ENCODE measurements around the gene SYT15B.
"Not testable (repeated sequence)": the region's sequence is repeated elsewhere in the genome, so short reads cannot be mapped to it uniquely, and the experiment has no call there.

SYT15B gene

DNA sequence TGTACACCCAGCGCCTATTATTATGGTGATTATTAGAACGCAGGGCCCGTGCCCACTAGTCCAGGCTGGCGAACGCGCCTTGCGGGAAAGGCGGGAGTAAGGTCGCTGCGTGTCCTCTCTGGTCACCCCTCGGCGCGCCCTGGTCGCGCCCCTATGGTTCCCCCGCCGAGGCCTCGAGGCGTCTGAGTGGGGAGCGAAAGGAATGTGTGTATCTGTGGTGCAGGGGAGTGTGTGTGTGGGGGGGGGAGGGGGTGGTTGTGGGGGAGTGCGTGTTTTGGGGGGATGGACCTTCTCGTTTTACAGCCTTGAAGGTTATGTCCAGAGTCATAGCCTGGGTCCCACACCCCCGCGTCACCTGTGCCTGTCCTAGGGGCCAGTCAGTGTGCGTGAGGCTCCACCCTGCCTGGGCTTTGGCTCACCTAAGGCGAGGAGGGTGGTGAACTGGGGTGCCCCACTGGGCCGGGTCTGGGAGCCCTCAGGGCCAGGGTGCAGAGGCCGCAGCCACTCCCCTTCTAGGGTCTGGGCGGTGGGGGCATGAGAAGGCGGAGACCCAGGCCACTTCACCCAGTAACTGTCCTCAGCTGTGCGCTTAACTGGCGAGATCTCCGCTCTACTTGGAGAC, at the start of gene SYT15B:
SYT15B (minus strand) TSS at position 39 of the 622 bp plus-strand sequence. CDS start 952 bp downstream, outside the sequence.
- DNase-seq, result not testable (repeated sequence)

DNA sequence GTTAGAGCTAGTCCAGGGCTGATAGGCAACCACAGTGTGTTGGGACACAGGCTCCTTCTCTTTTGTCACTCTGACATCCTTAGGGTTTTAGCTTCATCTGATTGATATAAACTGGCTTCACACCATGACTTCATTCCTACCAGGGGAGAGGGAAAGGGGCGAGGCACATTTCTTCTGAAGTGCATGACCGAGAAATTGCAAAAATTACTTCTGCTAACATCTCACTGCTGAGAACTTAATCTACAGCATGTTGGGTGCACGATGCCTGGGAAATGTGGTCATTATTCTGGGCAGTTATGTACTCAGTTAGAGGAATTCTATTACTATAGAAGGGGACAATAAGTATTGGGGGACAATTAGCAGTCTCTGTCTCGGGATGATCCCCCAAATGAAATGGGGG, 16.2 kb upstream of the SYT15B start:
- DNase-seq, result not testable (repeated sequence)

DNA sequence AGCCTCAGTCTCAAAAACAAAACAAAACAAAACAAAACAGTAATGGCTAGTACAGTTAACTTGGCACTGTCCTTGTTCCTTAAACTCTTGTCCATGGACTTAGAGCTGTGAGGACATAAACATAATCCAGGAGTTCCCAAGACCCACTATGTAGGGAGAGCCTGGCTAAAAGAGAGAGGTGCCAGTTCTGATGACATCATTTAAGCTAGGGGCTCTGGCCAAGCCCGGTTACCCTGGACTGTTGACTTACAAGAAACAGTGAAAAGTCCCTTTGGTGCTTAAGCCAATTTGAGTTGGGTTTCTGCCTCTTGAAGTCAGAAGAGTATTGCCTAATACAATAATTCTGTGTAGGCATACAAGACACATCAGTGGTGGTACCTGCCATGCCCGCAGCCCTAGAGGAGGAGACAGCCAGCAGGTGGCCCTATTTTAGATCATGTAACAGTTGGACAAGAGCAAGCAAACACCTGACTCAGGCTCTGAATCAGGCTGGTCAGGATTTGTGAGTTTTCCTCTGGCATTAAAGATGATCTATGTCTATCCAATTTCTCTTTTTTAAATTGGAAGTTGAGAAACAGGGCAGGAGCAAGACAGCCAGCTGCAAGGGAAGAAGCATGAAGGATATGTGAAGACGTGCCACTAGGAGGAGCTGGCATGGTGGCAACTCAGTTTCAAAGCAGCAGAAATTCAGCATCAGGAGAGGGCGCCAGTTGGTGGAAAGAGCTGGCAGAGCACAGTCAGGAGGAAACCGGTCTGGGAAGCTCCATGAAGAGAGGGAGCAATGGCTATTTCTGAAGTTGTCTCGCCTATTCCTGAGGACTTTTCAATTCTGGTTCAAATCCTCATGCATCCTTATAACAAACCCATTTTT, 12.2 kb upstream of the SYT15B start:
- peak in 23 of 51 donors; percentile 1 to 64 (median 36) for DNase-seq

DNA sequence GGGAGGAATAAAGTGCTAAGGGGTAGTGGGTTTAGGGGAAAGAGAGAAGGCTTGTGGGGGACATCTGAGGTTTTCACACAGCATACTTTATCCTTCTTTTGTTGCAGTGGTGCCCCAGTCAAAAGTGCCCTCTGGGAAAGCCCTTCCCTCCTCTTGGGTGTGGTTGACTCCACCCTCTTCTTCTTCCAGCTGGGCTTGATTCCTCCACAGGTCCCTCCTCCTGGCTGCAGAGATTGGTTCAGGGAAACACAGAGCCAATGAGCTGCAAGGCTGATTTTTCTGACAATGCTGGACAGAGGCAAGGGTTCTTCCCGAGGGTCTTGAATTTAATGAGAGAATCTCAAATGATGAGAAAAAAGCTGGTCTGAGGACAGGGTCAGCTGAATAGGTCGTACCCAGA, 7.4 kb upstream of the SYT15B start:
- not testable (repeated sequence) for DNase-seq

DNA sequence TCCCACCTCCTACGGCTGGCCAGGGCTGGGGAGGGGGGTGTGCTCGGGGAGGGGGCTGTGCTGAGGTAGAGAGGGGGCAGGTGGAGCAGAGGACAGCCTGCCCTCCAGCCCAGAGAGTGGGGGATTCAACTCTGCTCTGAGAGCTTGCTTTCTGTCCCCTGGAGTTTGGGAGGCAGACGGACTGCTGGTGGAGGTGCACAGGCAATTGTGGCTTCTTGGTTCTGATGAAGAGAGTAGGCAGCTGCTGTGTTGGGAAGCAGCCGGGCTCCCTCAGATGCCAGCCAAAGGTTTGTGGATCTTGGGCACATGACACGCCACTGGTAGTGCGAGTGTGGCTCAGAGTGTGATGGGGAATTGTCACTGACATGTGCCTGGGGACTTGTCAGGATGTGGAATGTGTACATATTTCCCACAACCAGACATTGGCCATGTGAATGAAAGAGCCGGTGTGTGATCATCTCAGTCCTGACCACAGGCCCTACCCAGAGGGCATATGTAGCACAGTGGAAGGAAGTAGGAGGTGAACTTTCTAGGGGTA, 5.3 kb upstream of the SYT15B start:
- DNase-seq, result not testable (repeated sequence)

DNA sequence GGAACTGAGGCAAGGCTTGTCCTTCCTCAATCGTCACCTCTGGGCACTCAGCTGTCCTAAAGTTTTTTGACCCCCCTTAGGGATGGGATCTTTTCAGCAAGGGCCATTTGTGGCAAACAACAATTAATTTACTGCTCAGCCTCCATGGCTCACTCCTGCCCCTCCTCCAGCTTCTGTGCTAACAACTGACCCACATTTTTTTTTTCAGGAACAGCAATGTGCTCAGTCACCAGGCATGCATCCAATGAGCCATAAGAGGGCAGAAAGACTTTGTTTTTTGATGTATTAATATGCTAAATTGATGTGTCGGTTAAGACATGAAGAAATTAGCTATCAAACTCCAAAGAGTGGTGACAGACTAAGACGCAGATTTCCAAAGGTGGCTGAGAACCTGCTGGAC, 4.7 kb upstream of the SYT15B start:
- peak in 1 of 51 donors; percentile 2 for DNase-seq

DNA sequence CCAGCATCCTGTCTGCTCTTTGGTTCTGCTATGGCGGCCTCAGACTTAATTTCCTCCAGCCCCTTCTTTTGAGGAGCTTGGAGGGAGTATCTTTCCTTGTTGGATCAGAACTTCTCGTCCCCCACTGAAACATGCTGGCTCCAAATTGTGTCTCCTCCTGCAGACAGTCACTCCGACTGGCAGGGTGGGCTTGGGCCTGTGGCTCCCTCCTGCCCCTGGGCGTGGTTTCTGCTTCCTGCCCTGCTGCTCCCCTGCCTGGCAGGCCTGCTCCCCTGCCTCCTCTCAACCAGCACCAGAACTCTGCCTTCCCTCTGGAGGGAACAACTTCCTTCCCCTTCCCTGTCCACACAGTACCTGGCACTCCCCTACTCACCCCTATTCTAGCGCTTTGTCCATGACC, 3.8 kb upstream of the SYT15B start:
- DNase-seq, result not testable (repeated sequence)

DNA sequence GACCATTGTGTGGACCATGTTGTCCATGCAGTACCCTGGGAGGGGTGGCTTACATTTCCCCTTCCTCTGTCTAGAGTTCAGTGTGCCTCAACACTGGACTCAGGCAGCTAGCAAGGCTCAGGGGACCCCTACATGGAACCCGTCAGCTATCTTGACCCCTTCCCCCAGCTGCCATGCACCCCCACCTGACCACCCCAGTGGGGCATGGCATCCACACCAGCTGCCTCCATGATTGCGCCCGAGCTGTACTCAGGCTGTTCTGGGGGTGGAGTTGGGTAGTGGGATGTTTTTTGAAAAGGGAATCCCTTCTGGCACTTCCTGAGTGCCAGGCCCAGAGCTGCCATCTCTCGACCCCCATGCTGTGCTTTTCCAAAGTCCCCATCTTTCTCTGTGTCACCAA, 1.8 kb upstream of the SYT15B start:
- not testable (repeated sequence) for DNase-seq

DNA sequence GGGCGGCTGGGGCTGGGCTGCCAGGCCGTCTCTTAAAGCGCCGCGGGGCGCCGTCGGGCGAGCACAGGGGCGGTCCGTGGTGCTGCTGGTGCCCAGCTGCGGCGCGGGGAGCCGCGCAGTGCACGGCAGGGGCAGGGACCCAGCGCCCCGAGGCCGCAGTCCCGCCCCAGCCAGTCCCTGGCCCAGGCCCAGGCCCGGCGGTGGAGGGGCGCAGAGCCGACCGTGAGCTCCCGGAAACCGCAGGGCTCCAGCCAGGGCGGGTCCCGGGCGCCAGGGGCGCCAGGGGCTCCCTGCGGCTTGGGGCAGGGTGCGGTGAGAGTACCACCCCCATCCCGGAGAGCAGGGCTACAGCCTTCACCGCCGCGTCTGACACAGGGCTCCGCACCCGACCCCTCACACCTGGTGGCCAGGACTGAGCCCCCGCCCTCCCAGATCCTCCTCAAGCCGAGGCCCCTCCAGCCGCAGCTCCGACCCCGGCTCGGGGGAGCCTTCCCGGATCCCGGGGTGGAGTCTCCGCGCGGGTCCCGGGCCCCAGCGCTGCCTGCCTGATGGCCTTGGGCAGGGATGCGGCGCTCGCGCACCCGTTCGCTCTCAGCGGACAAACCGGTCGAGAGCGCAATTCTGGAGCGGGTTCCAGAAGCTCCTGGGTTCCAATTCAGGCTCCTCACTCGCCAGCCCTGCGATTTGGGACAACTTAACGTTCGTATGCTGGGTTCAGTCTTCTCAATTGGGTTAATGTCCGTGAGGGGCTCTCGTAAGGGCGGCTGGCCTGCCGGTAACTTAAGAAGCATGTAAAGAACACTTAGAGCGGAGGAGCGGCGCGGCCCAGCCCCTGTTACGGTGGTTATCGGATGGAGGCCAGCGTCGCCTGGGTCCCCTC, 478 bp downstream of the SYT15B start:
- DNase-seq, result not testable (repeated sequence)

DNA sequence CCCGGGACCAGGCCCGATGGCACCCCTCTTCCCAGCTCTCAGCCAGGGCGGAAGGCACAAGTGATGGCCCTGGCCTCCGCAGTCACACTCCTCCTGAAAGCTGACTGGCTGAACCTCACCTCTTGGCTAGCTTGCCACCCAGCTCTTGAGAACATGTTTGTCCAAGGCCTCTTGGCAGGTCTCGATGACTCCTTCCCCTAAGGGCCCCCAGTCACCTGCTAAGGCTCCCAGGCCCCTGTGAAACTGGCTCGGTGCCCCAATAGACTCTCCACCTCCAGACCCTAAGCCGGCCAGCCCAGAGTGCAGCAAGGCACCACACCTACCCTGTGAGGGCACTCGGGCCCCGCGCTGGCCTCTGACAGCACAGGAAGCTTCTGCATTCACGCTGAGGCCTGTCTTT, 4.5 kb downstream of the SYT15B start:
- not testable (repeated sequence) for DNase-seq

DNA sequence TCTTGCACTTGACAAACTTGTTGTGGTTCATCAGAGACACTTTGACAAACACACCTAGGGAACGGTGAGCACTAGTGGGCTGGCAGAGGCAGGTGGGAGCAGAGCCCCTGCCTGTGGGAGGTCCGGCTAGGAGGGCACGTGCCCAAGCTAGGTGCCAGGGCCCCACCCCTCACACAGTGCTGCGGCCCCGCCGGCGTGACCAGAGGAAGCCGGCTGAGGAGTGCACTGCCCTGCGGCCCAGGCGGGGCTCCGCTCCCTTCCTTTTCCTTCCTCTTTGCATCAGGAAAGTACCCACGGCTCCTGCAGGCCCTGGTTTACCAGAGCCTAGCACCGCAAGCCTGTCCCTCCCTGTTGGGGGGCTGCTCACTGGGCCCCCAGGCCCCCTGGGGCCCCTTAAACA, 7.2 kb downstream of the SYT15B start:
- not testable (repeated sequence) for DNase-seq

DNA sequence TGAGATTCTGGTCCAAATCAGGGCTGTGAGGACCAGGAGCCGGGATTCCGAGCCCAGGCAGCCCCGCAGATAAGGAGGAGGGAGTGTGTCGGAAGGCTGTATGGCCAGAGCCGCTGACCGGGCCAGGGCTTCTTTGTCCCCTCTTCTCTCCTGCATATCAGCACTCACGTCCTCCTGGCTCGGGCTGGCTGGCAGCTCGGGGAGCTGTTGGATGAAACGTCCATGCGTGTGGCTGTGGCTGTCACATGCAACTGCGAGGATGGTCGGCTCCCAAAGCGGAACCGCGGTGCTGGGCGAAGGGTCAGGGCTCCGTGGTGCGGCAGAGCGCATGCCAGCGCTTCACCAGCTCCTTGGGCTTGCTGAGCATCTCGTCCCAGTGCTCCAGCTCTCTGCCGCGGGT, 9.5 kb downstream of the SYT15B start:
- DNase-seq, result not testable (repeated sequence)

DNA sequence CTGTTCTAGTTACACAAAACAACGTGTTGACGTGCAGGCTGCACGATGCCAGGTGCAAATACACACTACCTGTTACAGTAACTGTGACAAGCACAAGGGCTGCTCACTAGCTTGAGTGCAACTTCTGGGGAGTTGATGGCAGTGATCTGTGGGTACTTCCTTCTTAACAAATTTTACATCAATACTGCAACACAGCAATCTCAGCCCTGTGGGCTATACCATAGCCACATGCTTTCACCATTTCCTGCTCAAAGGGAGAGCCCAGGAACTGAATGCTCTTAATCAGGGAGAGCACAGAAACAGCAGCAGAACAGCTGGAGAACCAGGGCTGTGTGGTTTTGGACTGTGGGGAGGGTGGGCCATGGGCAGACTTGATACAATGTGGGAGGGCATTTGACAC, 10.2 kb downstream of the SYT15B start:
- DNase-seq, result not testable (repeated sequence)

DNA sequence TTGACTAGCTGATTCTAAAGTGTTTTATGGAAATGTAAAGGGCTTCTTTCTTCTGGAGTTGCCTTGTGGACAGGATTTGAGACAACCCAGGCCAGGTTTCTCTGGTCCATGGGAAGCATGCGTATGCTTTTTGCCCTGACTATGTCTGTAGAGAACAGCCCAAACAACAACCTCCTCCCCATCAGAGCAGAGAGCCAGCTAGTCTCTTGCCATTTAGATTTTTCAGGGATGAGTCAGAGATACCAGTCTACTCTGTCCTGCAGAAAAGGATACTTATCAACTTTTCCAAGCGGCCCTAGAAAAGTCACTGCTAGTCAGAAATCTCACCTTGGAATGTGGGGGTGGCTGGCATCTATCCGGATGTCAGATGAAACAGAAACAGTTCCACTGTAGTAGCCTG, 11.6 kb downstream of the SYT15B start:
- not testable (repeated sequence) for DNase-seq

DNA sequence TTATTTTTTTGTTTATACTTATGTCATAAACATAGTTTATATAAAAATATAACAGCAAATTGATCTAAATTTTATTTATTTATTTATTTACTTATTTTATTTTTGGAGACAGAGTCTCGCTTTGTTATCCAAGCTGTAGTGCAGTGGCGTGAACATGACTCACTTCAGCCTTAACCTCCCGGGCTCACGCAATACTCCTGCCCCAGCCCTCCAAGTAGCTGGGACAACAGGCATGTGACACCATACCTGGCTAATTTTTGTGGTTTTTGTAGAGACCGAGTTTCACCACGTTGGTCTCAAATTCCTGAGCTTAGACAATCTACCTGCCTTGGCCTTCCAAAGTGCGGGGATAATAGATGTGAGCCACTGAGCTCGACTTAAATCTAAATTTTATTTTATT, 13.0 kb downstream of the SYT15B start:
- DNase-seq, result not testable (repeated sequence)

DNA sequence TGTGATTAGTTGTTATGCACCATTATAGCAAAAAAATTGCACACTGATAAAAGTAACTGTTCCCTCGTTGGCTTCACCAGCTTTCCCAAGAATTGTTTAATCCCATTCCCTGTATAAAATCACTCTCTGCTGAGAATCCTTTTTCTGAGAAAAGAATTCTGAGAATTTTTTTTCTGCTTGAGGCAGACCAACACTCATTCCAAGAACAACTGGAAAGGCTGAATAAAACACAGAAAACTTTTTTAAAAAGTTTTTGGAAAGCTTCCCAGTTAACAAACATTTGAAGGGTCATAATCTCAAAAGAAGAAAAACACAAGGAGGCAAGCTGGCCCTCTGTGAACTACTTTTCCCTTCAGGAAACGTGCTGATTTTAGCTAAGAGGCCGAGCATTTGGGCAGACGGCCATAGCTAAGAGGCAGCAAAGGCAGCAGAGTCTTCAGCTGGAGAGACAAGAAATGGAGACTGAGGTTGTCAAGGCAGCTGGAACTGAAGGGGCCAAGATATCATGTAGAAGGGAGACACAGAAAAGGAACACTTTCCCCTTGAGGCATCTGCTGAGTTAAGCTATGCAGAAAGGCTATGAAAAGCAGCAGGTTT, 16.5 kb downstream of the SYT15B start:
- DNase-seq, result peak in 1 of 51 donors; percentile 13

DNA sequence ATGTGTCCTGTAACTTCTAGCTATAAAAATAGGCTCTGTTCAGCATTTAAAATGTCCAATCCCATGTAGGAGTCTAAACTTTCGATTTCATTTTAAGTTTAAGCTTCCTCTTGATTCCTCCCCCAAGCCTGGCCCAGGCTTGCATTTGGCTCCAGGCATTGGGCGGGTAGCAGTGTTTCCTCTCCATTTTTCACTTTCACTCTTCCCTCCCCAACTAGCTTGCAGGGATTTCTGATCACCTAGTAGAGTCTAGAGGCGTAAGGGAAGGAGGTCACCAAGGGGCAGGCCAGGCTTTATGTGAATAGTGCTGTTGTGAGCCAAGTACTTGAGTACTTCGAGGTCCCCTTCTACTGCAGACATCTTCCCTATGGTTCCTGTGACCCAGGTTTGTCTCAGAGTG, 18.5 kb downstream of the SYT15B start:
- DNase-seq, result not testable (repeated sequence)

DNA sequence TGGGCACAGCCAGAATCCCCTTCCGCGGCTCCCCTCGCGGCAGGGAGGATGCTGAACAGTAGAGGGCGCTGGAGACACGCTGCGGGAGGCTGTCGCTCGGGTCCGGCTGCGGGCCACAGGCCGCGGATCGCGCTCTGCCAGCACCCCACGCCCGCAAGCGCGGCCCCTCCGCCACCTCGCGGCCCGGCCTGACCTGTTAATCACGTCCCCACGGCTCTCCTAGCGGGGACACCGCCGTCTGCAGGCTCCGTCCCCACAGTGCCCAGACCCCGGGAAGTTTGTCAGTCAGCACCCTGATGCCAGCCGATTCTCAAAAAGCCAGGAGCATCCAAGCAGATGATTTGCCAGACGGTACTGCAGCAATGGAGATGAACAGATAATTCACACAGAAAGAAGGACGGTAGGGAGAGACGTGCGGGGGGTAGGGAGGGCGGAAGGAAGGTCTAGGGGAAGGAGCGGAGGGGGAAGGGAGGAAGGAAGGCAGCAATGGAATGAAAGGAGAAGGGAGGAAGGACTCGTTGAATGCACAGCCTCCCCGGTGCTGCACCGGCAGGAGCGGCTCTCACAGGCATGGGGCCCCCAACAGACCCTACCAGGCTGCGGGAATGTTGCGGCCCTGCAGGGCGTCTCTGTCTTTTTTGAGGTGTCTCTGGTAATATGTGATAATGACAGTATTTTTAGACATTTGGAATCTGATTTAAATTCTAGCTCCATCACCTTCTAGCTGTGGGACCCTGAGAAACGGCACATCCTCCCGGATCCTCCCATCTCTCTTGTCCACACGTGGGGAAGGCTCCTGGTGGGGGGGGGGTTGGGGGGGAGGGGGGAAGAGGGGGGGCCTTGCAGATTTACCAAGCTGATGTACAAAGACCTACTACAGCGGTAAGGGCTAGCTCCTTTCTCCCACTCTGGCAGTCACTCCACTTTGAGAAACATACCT, 19.5 kb downstream of the SYT15B start:
- not testable (repeated sequence) for DNase-seq

DNA sequence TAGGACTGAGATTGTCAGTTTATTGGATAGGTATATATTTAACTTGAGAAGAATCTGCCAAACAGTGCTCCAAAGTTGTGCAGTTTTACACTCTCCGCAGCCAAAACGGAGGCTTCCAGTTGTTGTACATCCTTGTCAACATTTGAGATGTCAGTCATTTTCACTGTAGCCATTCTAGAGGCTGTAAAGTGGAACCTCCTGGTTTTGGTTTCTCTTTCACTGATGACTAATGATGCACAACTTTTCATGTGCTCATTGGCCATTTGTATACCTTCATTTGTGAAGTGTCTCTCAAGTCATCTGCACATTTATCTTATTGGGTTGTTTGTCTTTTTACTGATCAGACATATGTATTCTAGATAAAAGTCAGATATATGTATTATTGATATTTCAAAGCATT, 22.5 kb downstream of the SYT15B start:
- not testable (repeated sequence) for DNase-seq

DNA sequence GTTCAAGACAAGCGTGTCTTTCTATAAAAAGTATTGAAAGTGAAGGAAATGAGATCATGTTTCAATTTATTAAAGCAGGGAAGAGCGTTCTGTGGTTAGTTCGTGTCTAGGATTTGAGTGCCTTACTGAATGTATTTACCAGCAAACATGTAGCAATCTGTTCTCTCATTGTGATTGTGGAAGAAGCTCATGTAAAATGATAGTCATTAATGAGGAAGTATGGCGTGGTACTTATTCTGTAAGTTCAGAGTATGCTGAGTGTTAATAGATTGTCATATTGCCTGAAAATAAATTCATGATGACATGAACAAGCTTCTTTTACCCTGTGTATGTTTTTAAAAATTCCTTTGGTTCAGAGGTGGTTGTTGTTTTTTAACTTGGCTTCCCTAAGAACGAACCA, 32.5 kb downstream of the SYT15B start:
- not testable (repeated sequence) for DNase-seq

Data from hypothalamus (tissue), 51 donors.